MM.1S (cell line): Measurements from ENCODE around the gene TMEM204.

ENCODE experiments used
- DNase-seq: peaks from one replicate; pipeline ENCODE4 v3.0.0-alpha.2; 2015
- H2AFZ ChIP-seq: fragments of 300-600 bp; sonication (generic); 2 replicates; pipeline ENCODE4 v1.6.0; 2016; ENCODE audit warnings: antibody characterized with exemption, low read length
- H3F3A ChIP-seq: fragments of 300-600 bp; sonication (generic); 2 replicates; pipeline ENCODE4 v1.6.1; 2016; ENCODE audit warnings: mild to moderate bottlenecking, antibody characterized with exemption, low read length, moderate library complexity, mixed read lengths; ENCODE audit not compliant: insufficient read depth
- H3K27ac ChIP-seq: fragments of 300-600 bp; sonication (generic); 2 replicates; pipeline ENCODE4 v1.5.1; 2016; ENCODE audit warnings: mild to moderate bottlenecking, low read length
- H3K27me3 ChIP-seq: fragments of 300-600 bp; sonication (generic); replicated peaks from 2 replicates; pipeline ENCODE4 v1.6.0; 2016; ENCODE audit warnings: low read length; ENCODE audit not compliant: insufficient read depth
- H3K36me3 ChIP-seq: fragments of 300-600 bp; sonication (generic); replicated peaks from 2 replicates; pipeline ENCODE4 v1.6.1; 2016; ENCODE audit warnings: mild to moderate bottlenecking, low read length, mixed read lengths; ENCODE audit not compliant: insufficient read depth
- H3K4me1 ChIP-seq: fragments of 300-600 bp; sonication (generic); 2 replicates; pipeline ENCODE4 v1.6.1; 2016; ENCODE audit warnings: low read length, mixed read lengths
- H3K4me2 ChIP-seq: fragments of 300-600 bp; sonication (generic); 2 replicates; pipeline ENCODE4 v1.6.0; 2016; ENCODE audit warnings: low read depth, low read length
- H3K4me3 ChIP-seq: fragments of 300-600 bp; sonication (generic); 2 replicates; pipeline ENCODE4 v1.5.1; 2016; ENCODE audit warnings: low read length, mixed read lengths
- H3K79me2 ChIP-seq: fragments of 300-600 bp; sonication (generic); 2 replicates; pipeline ENCODE4 v1.6.1; 2016; ENCODE audit warnings: mixed run types, low read length, mixed read lengths
- H3K9ac ChIP-seq: fragments of 300-600 bp; sonication (generic); 2 replicates; pipeline ENCODE4 v1.6.1; 2016; ENCODE audit warnings: low read length, mixed read lengths
- H3K9me2 ChIP-seq: fragments of 300-600 bp; sonication (generic); replicated peaks from 2 replicates; pipeline ENCODE4 v1.6.1; 2016; ENCODE audit warnings: mild to moderate bottlenecking, low read length, mixed read lengths; ENCODE audit not compliant: insufficient read depth
- H3K9me3 ChIP-seq: fragments of 300-600 bp; sonication (generic); replicated peaks from 2 replicates; pipeline ENCODE4 v1.6.1; 2016; ENCODE audit warnings: mild to moderate bottlenecking, low read length, mixed read lengths; ENCODE audit not compliant: insufficient read depth
- H4K20me1 ChIP-seq: fragments of 300-600 bp; sonication (generic); 2 replicates; pipeline ENCODE4 v1.6.1; 2016; ENCODE audit warnings: mild to moderate bottlenecking, low read length, moderate library complexity, mixed read lengths; ENCODE audit not compliant: insufficient read depth
- EZH2 ChIP-seq: fragments of 300-600 bp; sonication (generic); optimal IDR thresholded peaks from 2 replicates; pipeline ENCODE3; 2017; ENCODE audit warnings: low read depth, mild to moderate bottlenecking, antibody characterized with exemption, low read length, mixed read lengths
- EZH2phosphoT487 ChIP-seq: fragments of 300-600 bp; sonication (generic); IDR thresholded peaks from 2 replicates; pipeline ENCODE4 v1.6.1; 2018; ENCODE audit warnings: antibody characterized with exemption, low read length
- TF ChIP-seq, protein P1 (sequence below): fragments of 300-600 bp; sonication (generic); IDR thresholded peaks from 2 replicates; pipeline ENCODE4 v1.5.1; 2016; ENCODE audit warnings: antibody characterized with exemption, low read length, mixed read lengths

TMEM204 gene

DNA sequence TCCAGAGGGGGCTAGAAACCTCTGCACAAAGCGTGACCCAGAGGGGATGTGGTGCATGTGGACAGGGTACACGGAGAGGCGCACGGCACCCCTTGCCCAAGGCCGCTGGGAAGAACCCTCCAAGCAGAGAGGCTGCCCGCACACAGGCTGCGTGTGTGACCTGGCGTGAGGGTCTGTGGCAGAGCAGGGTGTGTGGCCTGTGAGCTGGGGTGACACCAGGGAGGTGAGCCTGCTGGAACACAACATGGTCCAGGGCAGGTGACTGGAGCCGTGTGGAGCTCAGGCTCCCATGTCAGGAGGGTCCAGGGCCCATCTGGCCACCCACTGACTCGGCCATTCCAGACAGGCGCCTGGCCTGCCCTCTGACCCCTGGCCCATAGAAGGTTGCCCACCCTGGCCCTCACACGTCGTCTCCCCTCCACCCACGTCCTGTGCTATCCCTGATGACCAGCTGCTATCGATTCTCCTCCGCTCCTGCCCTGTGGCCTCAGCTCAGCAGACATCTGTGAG is 14.8 kb upstream of the TMEM204 start:
- no peaks in the 10 kb centered on the region for H3K4me1 ChIP-seq
- H3K9me2 ChIP-seq: no peaks in the 10 kb centered on the region
- DNase-seq: no peak
- no peaks in the 10 kb centered on the region for H3K79me2 ChIP-seq
- no peak overlapping the region for H3K27ac ChIP-seq
- peaks cover 43% of the 10 kb centered on the region for H3K27me3 ChIP-seq
- H3K4me2 ChIP-seq: no peak overlapping the region
- H3K36me3 ChIP-seq: no peaks in the 10 kb centered on the region
- no peak overlapping the region for H2AFZ ChIP-seq
- no peaks in the 10 kb centered on the region for H3F3A ChIP-seq
- no peak overlapping the region for H3K9ac ChIP-seq
- H3K4me3 ChIP-seq: no peak overlapping the region
- H3K9me3 ChIP-seq: no peaks in the 10 kb centered on the region
- H4K20me1 ChIP-seq: no peaks in the 10 kb centered on the region
- TF ChIP-seq EZH2phosphoT487 (no peak), EZH2 (no peak)
- TF ChIP-seq, protein P1, sequence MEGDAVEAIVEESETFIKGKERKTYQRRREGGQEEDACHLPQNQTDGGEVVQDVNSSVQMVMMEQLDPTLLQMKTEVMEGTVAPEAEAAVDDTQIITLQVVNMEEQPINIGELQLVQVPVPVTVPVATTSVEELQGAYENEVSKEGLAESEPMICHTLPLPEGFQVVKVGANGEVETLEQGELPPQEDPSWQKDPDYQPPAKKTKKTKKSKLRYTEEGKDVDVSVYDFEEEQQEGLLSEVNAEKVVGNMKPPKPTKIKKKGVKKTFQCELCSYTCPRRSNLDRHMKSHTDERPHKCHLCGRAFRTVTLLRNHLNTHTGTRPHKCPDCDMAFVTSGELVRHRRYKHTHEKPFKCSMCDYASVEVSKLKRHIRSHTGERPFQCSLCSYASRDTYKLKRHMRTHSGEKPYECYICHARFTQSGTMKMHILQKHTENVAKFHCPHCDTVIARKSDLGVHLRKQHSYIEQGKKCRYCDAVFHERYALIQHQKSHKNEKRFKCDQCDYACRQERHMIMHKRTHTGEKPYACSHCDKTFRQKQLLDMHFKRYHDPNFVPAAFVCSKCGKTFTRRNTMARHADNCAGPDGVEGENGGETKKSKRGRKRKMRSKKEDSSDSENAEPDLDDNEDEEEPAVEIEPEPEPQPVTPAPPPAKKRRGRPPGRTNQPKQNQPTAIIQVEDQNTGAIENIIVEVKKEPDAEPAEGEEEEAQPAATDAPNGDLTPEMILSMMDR: no peak

DNA sequence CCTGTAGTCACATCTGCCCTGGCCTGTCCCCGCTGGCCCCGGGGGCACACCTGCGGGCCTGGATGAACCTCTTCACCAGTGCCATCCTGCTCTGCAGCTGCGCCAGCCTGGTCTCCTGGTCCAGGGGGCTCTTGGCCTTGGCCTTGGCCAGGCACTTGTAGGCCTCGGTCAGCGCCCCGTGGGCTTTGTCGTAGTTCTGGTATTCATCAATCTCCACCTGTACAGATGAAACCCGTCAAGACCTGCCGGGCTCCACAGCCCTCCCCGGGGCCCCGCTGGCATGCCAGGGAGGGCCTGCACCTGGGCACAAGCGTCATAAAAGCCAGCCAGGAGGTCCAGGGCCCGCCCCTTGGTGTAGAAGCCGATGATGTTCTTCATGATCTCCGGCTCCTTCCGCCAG is 13.6 kb upstream of the TMEM204 start:
- H3K4me1 ChIP-seq: no peaks in the 10 kb centered on the region
- no peaks in the 10 kb centered on the region for H3K36me3 ChIP-seq
- no peak overlapping the region for H3K9ac ChIP-seq
- H3K4me2 ChIP-seq: no peak overlapping the region
- DNase-seq: no peak
- peaks cover 54% of the 10 kb centered on the region for H3K27me3 ChIP-seq
- no peaks in the 10 kb centered on the region for H3K9me3 ChIP-seq
- H3K27ac ChIP-seq: no peak overlapping the region
- H2AFZ ChIP-seq: no peak overlapping the region
- no peaks in the 10 kb centered on the region for H3F3A ChIP-seq
- TF ChIP-seq EZH2 (no peak), EZH2phosphoT487 (no peak)
- TF ChIP-seq, protein P1: no peak
- H4K20me1 ChIP-seq: no peaks in the 10 kb centered on the region
- no peaks in the 10 kb centered on the region for H3K9me2 ChIP-seq
- H3K4me3 ChIP-seq: no peak overlapping the region
- no peaks in the 10 kb centered on the region for H3K79me2 ChIP-seq

DNA sequence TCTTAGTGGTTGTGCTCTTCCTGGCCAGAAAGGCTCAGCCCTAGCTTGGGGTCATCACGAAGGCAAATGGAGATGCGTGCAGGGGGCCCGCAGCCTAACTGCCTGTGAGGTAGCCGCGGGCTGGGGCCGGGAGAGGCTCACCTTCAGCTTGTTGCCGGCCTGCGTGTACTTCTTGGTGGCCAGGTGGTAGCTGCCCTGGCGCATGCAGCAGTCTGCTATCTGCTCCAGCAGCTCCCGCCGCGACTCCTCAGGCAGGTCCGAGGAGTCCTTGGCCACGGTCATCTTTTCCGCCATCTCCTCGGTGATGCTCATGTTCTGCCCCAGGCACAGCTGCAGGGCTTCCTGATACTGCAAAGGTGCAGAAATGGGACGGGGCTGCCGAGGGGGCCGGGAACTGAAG is 13.0 kb upstream of the TMEM204 start:
- Histone ChIP-seq H3K9me3 (no peaks in the 10 kb centered on the region), H3K79me2 (no peaks in the 10 kb centered on the region), H3K9ac (no peak overlapping the region), H3K36me3 (no peaks in the 10 kb centered on the region), H3K4me2 (no peak overlapping the region), H4K20me1 (no peaks in the 10 kb centered on the region), H3K27me3 (peaks cover 60% of the 10 kb centered on the region), H2AFZ (no peak overlapping the region), H3K27ac (no peak overlapping the region), H3K4me3 (no peak overlapping the region), H3F3A (no peaks in the 10 kb centered on the region), H3K9me2 (no peaks in the 10 kb centered on the region), H3K4me1 (no peaks in the 10 kb centered on the region)
- no peak for DNase-seq
- TF ChIP-seq, protein P1: no peak
- TF ChIP-seq EZH2: no peak
- TF ChIP-seq EZH2phosphoT487: no peak
